ENCODE data around the gene DNAH7.
A peak's percentile ranks its signal among the peaks of the same experiment; 100 is the strongest.

The DNAH7 gene

GRCh38 chr2:196076778-196077568 lies 8.3 kb upstream of the DNAH7 start:
- DNase-seq, result no peak

- DNase-seq, result peak; percentile 49
These were observed 6.6 kb upstream of the DNAH7 start for GRCh38 chr2:196075196-196075595.

- no peak for DNase-seq
These were observed 6.0 kb upstream of the DNAH7 start for GRCh38 chr2:196074631-196075030.

GRCh38 chr2:196073521-196073920 lies 4.9 kb upstream of the DNAH7 start:
- DNase-seq, result no peak

- no peak for DNase-seq
These were observed 1.6 kb downstream of the DNAH7 start for GRCh38 chr2:196067088-196067382.

GRCh38 chr2:196066291-196067087 lies 2.1 kb downstream of the DNAH7 start:
- DNase-seq, result peak; percentile 29

- no peak for DNase-seq
These were observed 4.9 kb downstream of the DNAH7 start for GRCh38 chr2:196063773-196064172.

GRCh38 chr2:196059491-196059960 lies 9.1 kb downstream of the DNAH7 start:
- no peak for DNase-seq

GRCh38 chr2:196054631-196055030 lies 14.0 kb downstream of the DNAH7 start:
- no peak for DNase-seq

- DNase-seq, result peak; percentile 15
These were observed 22.3 kb downstream of the DNAH7 start for GRCh38 chr2:196046123-196046917.

GRCh38 chr2:196041786-196042185 lies 26.9 kb downstream of the DNAH7 start:
- no peak for DNase-seq

- no peak for DNase-seq
These were observed 28.4 kb downstream of the DNAH7 start for GRCh38 chr2:196040218-196040617.

GRCh38 chr2:196036442-196036841 lies 32.2 kb downstream of the DNAH7 start:
- no peak for DNase-seq

GRCh38 chr2:196018037-196018436 lies 50.6 kb downstream of the DNAH7 start:
- DNase-seq, result no peak

GRCh38 chr2:196012314-196012713 lies 56.3 kb downstream of the DNAH7 start:
- no peak for DNase-seq

- DNase-seq, result no peak
These were observed 68.1 kb downstream of the DNAH7 start for GRCh38 chr2:196000551-196000950.

GRCh38 chr2:195998070-195998469 lies 70.6 kb downstream of the DNAH7 start:
- no peak for DNase-seq

GRCh38 chr2:195995499-195995898 lies 73.1 kb downstream of the DNAH7 start:
- no peak for DNase-seq

GRCh38 chr2:195993623-195994022 lies 75.0 kb downstream of the DNAH7 start:
- no peak for DNase-seq

- DNase-seq, result no peak
These were observed 82.9 kb downstream of the DNAH7 start for GRCh38 chr2:195985741-195986140.

- no peak for DNase-seq
These were observed 83.5 kb downstream of the DNAH7 start for GRCh38 chr2:195984923-195985726.

- peak; percentile 41 for DNase-seq
These were observed 101.3 kb downstream of the DNAH7 start for GRCh38 chr2:195967336-195967735.

- no peak for DNase-seq
These were observed 106.8 kb downstream of the DNAH7 start for GRCh38 chr2:195961873-195962272.

Data from HCEC 1CT (cell line).